Smooth muscle cell (in vitro differentiated cells): ENCODE measurements around the gene GNMT. TPM values are rescaled to one million over a fixed set of nuclear protein-coding genes. Genes with fewer than 3 reads are reported as not detected.
A peak's percentile ranks its signal among the peaks of the same experiment; 100 is the strongest.

ENCODE experiments used
- DNase-seq: peaks from one replicate; lab custom pipeline; 2025; ENCODE audit not compliant: unreplicated experiment; lab: John Stamatoyannopoulos, UW
- H2AFZ ChIP-seq: fragments of 200-600 bp; sonication (generic); 2 replicates; pipeline ENCODE4 v1.6.0; 2016; ENCODE audit warnings: antibody characterized with exemption, low read depth, mild to moderate bottlenecking
- H3F3A ChIP-seq: fragments of 200-600 bp; sonication (generic); 2 replicates; pipeline ENCODE4 v1.6.0; 2017; ENCODE audit warnings: antibody characterized with exemption, low read depth
- H3K27ac ChIP-seq: fragments of 200-600 bp; sonication (generic); 2 replicates; pipeline ENCODE4 v1.5.1; 2016; ENCODE audit warnings: low read depth, mild to moderate bottlenecking
- H3K27me3 ChIP-seq: fragments of 200-600 bp; sonication (generic); 2 replicates; pipeline ENCODE4 v1.6.1; 2016; ENCODE audit warnings: low read depth, mild to moderate bottlenecking
- H3K36me3 ChIP-seq: fragments of 200-600 bp; sonication (generic); 2 replicates; pipeline ENCODE4 v1.5.1; 2016; ENCODE audit warnings: low read depth
- H3K4me1 ChIP-seq: fragments of 200-600 bp; sonication (generic); 2 replicates; pipeline ENCODE4 v1.5.1; 2016; ENCODE audit warnings: low read depth
- H3K4me2 ChIP-seq: fragments of 200-600 bp; sonication (generic); 2 replicates; pipeline ENCODE4 v1.6.0; 2016; ENCODE audit warnings: mild to moderate bottlenecking
- H3K4me3 ChIP-seq: fragments of 200-600 bp; sonication (generic); 2 replicates; pipeline ENCODE4 v1.5.1; 2016; ENCODE audit warnings: mild to moderate bottlenecking
- H3K79me2 ChIP-seq: fragments of 200-600 bp; sonication (generic); 2 replicates; pipeline ENCODE4 v1.6.0; 2016; ENCODE audit warnings: low read depth, mild to moderate bottlenecking
- H3K9ac ChIP-seq: fragments of 200-600 bp; sonication (generic); 2 replicates; pipeline ENCODE4 v1.6.0; 2016; ENCODE audit warnings: low read depth
- H3K9me3 ChIP-seq: fragments of 200-600 bp; sonication (generic); replicated peaks from 2 replicates; pipeline ENCODE4 v1.5.1; 2016; ENCODE audit warnings: low read depth
- H4K20me1 ChIP-seq: fragments of 200-600 bp; sonication (generic); 2 replicates; pipeline ENCODE4 v1.6.0; 2016; ENCODE audit warnings: low read depth
- CTCF ChIP-seq: fragments of 200-600 bp; sonication (generic); IDR thresholded peaks from 2 replicates; pipeline ENCODE4 v1.5.1; 2017; ENCODE audit warnings: borderline replicate concordance, mild to moderate bottlenecking, antibody characterized with exemption; ENCODE audit not compliant: insufficient read depth, poor library complexity, severe bottlenecking
- WGBS: methylation state at CpG from one replicate; pipeline ENCODE4 v1.1.7; 2016; ENCODE audit warnings: low lambda C conversion rate; 5-methylcytosine and 5-hydroxymethylcytosine counted together
- polyA plus RNA-seq: library from polyadenylated mRNA; unstranded; fragments of >200 nt; fragmentation: Nextera tagmentation; extraction: Ambion mirVana; gene quantifications from 2 replicates; pipeline ENCODE4 v1.2.1, GENCODE V29; 2016
- total RNA-seq: library from RNA; depleted of rRNA; stranded (reverse); fragments of >200 nt; gene quantifications from 2 replicates; pipeline ENCODE4 v1.2.3, GENCODE V29; 2014

The GNMT gene
- total and polyA plus RNA-seq, 2 experiments from 2014 or later: not detected

GRCh38 chr6:42973926-42974325 lies 13.4 kb downstream of the GNMT start:
- peaks cover 8% of the 10 kb centered on the region for H3F3A ChIP-seq
- H3K4me2 ChIP-seq: no peak overlapping the region
- no peaks in the 10 kb centered on the region for H3K9me3 ChIP-seq
- H4K20me1 ChIP-seq: peaks cover 19% of the 10 kb centered on the region
- H3K36me3 ChIP-seq: no peaks in the 10 kb centered on the region
- H3K4me3 ChIP-seq: no peak overlapping the region
- peaks cover 20% of the 10 kb centered on the region for H3K79me2 ChIP-seq
- H3K9ac ChIP-seq: no peak overlapping the region
- H3K27ac ChIP-seq: no peak overlapping the region
- TF ChIP-seq CTCF: no peak
- 94% methylated on average over 3 of the region's 3 CpGs for WGBS
- H3K4me1 ChIP-seq: peaks cover 8% of the 10 kb centered on the region
- H2AFZ ChIP-seq: no peak overlapping the region
- no peak for DNase-seq
- no peaks in the 10 kb centered on the region for H3K27me3 ChIP-seq

- peaks cover 14% of the 10 kb centered on the region for H3F3A ChIP-seq
Measured at GRCh38 chr6:42974919-42975505, 14.5 kb downstream of the GNMT start.

GRCh38 chr6:42978487-42978838 lies 17.9 kb downstream of the GNMT start:
- Histone ChIP-seq H3K27ac (peak overlapping the region; percentile 87), H3K9me3 (no peaks in the 10 kb centered on the region), H3F3A (peaks cover 8% of the 10 kb centered on the region), H3K9ac (peak overlapping the region; percentile 87), H3K27me3 (no peaks in the 10 kb centered on the region), H3K36me3 (no peaks in the 10 kb centered on the region), H4K20me1 (peaks cover 19% of the 10 kb centered on the region), H2AFZ (peak overlapping the region; percentile 94), H3K4me3 (peak overlapping the region; percentile 97), H3K4me1 (peaks cover 15% of the 10 kb centered on the region), H3K79me2 (peaks cover 20% of the 10 kb centered on the region), H3K4me2 (peak overlapping the region; percentile 92)
- WGBS: under 1% methylated on average over 26 of the region's 28 CpGs
- TF ChIP-seq CTCF: no peak
- peak; percentile 48 for DNase-seq

More at GRCh38 chr6:42974919-42975505, 14.5 kb downstream of the GNMT start:
- Histone ChIP-seq H3K4me2 (no peak overlapping the region), H3K4me3 (no peak overlapping the region), H3K79me2 (peaks cover 20% of the 10 kb centered on the region), H3K9me3 (no peaks in the 10 kb centered on the region), H2AFZ (no peak overlapping the region), H3K4me1 (peaks cover 15% of the 10 kb centered on the region), H3K27me3 (no peaks in the 10 kb centered on the region), H3K36me3 (no peaks in the 10 kb centered on the region), H4K20me1 (peaks cover 19% of the 10 kb centered on the region), H3K27ac (no peak overlapping the region), H3K9ac (no peak overlapping the region)
- TF ChIP-seq CTCF: no peak
- WGBS: 83% methylated on average over 5 of the region's 5 CpGs
- DNase-seq: no peak
